Motor neuron (in vitro differentiated cells): ENCODE results near the gene PATL1. TPM values are rescaled to one million over a fixed set of nuclear protein-coding genes. Genes with fewer than 3 reads are reported as not detected.
"Not testable (repeated sequence)": the region's sequence is repeated elsewhere in the genome, so short reads cannot be mapped to it uniquely, and the experiment has no call there.

ENCODE experiments used
- ATAC-seq, 8 experiments: fragments of 200-7000 bp; cut with Tn5 transposase; replicated peaks in 6 of 8; 2 replicates each; pipeline ENCODE4 v1.8.0; 2021; ENCODE audit warnings: mild to moderate bottlenecking in 8 of 8, moderate library complexity in 8 of 8
- H3K27ac ChIP-seq, 2 donors: fragments of 250-450 bp; sonication (Bioruptor Pico); 2 replicates each; pipeline ENCODE4 v1.9.0; 2021; ENCODE audit warnings: antibody characterized with exemption in 2 of 2, mild to moderate bottlenecking in 2 of 2, moderate library complexity in 1 of 2
- H3K4me1 ChIP-seq, 2 donors: fragments of 250-450 bp; sonication (Bioruptor Pico); replicated peaks in 1 of 2; 2 replicates each; pipeline ENCODE4 v1.6.1; 2021; ENCODE audit warnings: antibody characterized with exemption in 2 of 2, mild to moderate bottlenecking in 2 of 2, moderate library complexity in 1 of 2
- H3K4me3 ChIP-seq, 5 donors: fragments of 250-450 bp; sonication (Bioruptor Pico); 2 replicates each; pipeline ENCODE4 v1.9.0; 2021; ENCODE audit warnings: antibody characterized with exemption in 5 of 5, mild to moderate bottlenecking in 5 of 5, moderate library complexity in 4 of 5
- WGBS, 10 experiments: fragments of 450-650 bp; shearing (Covaris generic); methylation state at CpG; one replicate each; pipeline ENCODE4 v1.0.0; 2022; 5-methylcytosine and 5-hydroxymethylcytosine counted together
- in situ Hi-C, 9 experiments: fragments of 400-800 bp; cut with MboI; loops; one replicate each; pipeline ENCODE4 v1.15.0; 2021; ENCODE audit warnings: low sequenced_read_pairs in 9 of 9, low pct_unique_long_range_greater_than_20kb in 2 of 9; ENCODE audit not compliant: unreplicated experiment in 9 of 9
- total RNA-seq, 8 experiments: library from RNA; unstranded; fragments of 300-600 nt; gene quantifications; 2 replicates each; pipeline versions ENCODE4 v1.2.3 to v1.2.4, GENCODE V29; 2022

PATL1 gene
- total RNA-seq, 8 experiments from 2014 or later = 8.4 to 26.2 (median 14.1) TPM

DNA sequence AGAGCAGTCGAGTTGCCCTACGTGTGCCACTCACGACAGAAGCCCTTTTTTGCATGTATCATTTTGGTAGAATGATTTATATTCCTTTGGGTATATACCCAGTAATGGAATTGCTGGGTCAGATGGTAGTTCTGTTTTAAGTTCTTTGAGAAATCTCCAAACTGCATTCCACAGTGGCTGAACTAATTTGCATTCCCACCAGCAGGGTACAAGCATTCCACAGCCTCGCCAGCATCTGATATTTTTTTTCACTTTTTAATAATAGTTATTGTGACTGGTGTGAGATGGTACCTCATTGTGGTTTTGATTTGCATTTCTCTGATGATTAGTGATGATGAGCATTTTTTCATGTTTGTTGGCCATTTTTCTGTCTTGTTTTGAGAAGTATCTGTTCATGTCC is 41.9 kb downstream of the PATL1 start:
- ATAC-seq, H3K27ac ChIP-seq, in situ Hi-C loops, H3K4me1 ChIP-seq, H3K4me3 ChIP-seq: not testable (repeated sequence)
- WGBS, 10 experiments = 0 to 100% (median 86%) methylated on average over 1 to 4 of the region's 4 CpGs; no CpG with 5 or more reads in 5 of the 10 experiments

DNA sequence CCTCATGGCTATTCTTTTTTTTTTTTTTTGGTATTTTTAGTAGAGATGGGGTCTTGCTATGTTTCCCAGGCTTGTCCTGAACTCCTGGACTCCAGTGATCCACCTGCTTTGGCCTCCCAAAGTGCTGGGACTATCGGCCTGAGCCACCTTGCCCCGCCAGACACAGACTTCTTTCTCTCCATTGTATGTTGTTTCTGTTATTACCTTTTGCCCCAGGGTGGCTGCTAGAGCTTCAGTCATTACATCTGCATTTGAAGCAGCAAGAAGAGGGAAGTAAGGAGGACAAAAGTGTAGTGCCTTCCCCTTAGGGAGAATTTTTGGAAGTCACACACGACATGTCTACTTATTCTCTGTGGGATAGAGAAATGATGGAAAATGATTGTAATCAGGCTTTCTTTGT is 43.1 kb downstream of the PATL1 start:
- ATAC-seq = no peak
- in situ Hi-C loops = no loop called here
- H3K4me3 ChIP-seq = no peak overlapping the region
- no peaks in the 10 kb centered on the region for H3K4me1 ChIP-seq
- 0 to 100% (median 67%) methylated on average over 1 to 2 of the region's 3 CpGs for WGBS, 10 experiments
- no peak overlapping the region for H3K27ac ChIP-seq

GRCh38 chr11:59617876-59618275 is 51.0 kb downstream of the PATL1 start:
- H3K4me1 ChIP-seq = peaks cover 15 to 21% of the 10 kb centered on the region in 2 donors
- H3K27ac ChIP-seq = peak overlapping the region in 1 of 2 donors; percentile 96
- in situ Hi-C loops = no loop called here
- 20 to 100% (median 80%) methylated on average over 1 of the region's 1 CpG for WGBS, 10 experiments
- ATAC-seq = no peak
- no peak overlapping the region for H3K4me3 ChIP-seq

DNA sequence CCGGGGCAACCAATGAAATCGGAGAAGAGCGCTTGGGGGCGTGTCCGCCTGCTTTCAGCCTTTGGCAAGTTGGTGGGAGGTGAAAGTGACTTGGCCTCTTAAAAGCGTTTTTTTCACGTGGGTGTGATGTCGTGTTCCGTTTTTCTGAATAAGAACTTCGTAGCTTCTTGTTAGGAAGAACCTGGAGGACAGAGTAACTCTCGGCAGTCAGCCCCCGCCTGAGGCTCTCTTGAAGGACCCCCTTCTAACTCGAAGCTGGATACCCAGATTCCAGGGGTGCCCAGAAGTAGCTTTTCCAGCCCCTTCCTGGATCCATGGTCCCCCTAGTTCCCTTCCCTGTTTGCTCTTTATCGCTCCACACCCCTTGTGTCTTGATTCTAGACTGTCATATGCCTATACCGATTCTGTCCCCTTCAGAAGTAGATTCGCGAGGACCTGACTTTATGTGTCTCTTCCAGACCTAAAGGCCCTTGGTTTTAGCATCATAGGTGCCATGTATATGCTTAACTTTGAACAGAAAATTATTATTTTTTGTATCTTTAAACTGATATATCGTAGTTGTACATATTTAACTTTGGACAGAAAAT is 52.3 kb downstream of the PATL1 start:
- peak in 1 of 8 experiments; percentile 0 for ATAC-seq
- H3K4me3 ChIP-seq = peak overlapping the region; percentile 36 to 43 (median 38)
- 0 to 67% (median 16%) methylated on average over 1 to 11 of the region's 18 CpGs; no CpG with 5 or more reads in 1 of the 10 experiments for WGBS, 10 experiments
- H3K27ac ChIP-seq = peak overlapping the region; percentile 90 to 96
- in situ Hi-C loops = no loop called here
- peaks cover 15 to 34% of the 10 kb centered on the region in 2 donors for H3K4me1 ChIP-seq

DNA sequence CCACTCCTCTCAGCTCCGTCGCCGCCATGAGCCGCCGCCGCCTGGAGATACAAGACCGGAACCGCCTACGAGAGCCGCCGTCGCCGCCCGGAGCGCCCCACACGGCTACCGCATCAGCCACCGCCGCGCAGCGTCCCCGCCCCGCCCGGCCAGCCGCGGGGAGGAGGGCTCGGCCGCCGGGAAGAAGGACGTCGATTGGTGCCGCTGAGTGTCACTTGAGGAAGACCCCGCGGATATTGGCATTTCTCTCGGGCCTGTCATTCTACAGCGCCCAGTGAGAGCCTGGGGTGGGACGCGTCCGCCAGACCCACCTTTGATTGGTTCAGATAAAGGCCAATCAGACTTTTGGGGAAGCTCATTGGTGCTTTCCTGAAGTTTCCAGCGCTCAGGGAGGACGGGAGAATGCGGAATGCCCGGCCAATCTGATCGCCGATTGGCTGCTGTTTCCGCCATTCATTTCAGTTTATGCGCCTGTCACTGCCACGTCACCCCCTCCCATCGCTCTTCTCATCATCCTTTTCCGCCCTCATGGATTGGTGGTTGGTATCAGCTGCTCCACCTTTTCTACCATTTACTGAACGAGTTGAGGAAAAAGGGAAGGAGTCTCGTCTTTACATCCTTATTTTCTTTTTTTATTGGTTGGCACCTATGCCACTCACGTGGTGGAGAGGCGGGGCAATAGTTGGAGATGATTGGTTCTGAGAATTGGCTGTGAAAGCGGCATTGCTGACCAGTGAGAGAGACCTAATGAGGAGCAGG is 53.0 kb downstream of the PATL1 start, which contains the start of gene OSBP:
Gene OSBP, minus strand, starts transcription at position 138 of the 759 bp plus-strand sequence. Its CDS starts 110 bp downstream, at position 28.
- peak within 1 kb of the TSS; percentile 61 to 95 (median 81) for H3K4me3 ChIP-seq
- peaks cover 15 to 35% of the 10 kb centered on the region in 2 donors for H3K4me1 ChIP-seq
- H3K27ac ChIP-seq = peak within 1 kb of the TSS; percentile 95 to 99
- in situ Hi-C loops = no loop called here
- WGBS, 10 experiments = 0 to 2% (median 0%) methylated on average over 3 to 13 of the region's 55 CpGs; no CpG with 5 or more reads in 3 of the 10 experiments
- peak; percentile 80 to 89 (median 88) for ATAC-seq

- WGBS, 10 experiments = 0 to 8% (median 0%) methylated on average over 2 to 5 of the region's 51 CpGs; no CpG with 5 or more reads in 7 of the 10 experiments
- ATAC-seq = no peak
- in situ Hi-C loops = no loop called here
- peak overlapping the region; percentile 95 to 99 for H3K27ac ChIP-seq
- peaks cover 15 to 35% of the 10 kb centered on the region in 2 donors for H3K4me1 ChIP-seq
- H3K4me3 ChIP-seq = peak overlapping the region; percentile 61 to 95 (median 81)
Measured at GRCh38 chr11:59615120-59615636, 53.7 kb downstream of the PATL1 start.

DNA sequence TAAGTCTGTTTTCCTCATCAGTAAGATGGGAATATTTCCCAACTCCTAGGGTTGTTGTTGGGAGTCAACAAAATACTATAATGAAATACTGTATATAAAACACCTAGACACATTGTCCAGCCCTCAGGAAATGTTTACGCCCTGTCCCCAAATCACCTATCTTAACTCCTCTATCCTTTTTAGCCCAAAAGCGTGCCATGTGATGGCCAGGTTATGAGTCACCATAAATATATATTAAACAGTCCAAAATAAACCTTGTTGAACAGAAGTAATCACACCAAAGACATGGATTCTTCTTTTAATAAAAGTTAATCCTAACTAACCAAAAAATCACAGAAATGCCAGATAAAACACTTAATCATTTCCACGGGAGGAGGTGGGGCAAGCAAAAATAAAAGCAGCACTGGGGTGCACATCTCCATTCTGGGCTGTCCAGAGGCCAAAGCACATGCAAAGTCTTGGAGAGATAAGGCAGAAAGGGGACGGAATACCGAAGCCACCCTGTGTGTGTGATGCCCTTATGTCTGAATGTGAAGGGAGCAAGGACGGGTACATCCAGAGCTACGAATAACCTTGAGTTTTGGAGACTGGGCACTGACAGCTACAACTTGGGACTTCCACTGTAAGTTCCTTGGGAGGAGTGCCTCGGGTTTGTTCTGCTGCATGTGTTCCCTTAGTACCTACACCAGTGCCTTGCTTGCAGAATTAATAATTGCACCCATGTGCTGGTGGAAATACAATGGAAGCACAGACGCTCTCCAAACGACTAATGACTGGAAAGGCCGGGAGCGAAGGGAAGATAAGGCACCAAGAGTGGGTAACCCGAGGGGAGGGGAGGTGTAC is 54.3 kb downstream of the PATL1 start:
- no peak for ATAC-seq
- in situ Hi-C loops = no loop called here
- Histone ChIP-seq H3K27ac (peak overlapping the region; percentile 95 to 99), H3K4me3 (peak overlapping the region; percentile 61 to 95 (median 81)), H3K4me1 (peaks cover 15 to 35% of the 10 kb centered on the region in 2 donors)
- 0 to 100% (median 22%) methylated on average over 1 to 12 of the region's 13 CpGs for WGBS, 10 experiments

DNA sequence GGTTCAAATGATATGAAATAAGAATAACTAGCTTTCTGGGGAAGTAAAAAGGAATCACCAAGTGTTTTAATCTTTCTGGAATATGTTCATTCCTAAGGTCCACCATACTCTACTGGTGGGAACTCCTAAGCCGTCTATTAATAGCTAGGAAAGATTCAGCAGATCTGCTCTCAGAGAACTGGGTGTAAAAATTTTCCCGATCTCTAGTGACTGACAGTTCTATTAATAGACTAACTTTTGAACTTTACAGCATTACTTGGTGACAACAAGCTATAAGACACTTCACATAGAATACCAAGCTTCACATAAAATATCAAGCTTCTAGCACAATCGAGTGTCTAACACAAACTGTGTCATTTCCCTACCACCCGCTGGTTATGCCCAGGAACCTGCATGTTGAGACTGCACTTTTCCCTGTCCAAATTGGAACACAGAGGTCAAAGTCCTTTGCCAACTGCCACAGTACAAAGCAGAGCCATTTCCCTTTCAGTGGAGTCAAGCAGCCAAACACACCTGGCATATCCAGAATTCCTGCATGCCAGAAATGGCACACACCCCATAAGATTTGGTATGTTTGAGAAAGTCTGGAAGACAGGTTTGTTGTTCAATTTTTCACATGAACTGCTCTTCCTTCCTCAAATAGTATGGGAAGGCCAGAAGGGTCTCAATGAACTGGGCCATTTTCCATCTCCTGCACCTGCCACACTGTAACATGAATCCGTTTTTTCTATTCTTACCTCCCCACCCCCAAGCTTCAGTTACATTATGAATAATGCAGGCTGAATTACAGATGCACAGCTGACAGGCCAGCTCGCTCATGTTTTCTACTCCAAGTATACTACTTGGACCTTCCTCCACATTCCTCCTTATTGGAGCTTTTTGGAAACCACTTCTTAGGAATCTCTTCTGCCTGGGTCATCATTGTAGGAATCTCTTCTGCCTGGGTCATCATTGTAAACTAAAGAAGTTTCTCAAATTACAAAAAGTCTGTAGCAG is 57.0 kb downstream of the PATL1 start:
- no peak overlapping the region for H3K27ac ChIP-seq
- ATAC-seq = no peak

GRCh38 chr11:59610289-59610688 is 58.5 kb downstream of the PATL1 start:
- in situ Hi-C loops = no loop called here
- 86 to 100% (median 95%) methylated on average over 1 to 7 of the region's 7 CpGs for WGBS, 10 experiments

More for the DNA sequence above, 57.0 kb downstream of the PATL1 start:
- 8 to 92% (median 84%) methylated on average over 2 to 5 of the region's 6 CpGs for WGBS, 10 experiments
- Histone ChIP-seq H3K4me1 (peaks cover 5 to 28% of the 10 kb centered on the region in 2 donors), H3K4me3 (no peak overlapping the region)
- in situ Hi-C loops = no loop called here

GRCh38 chr11:59607703-59608454 is 61.0 kb downstream of the PATL1 start:
- Histone ChIP-seq H3K4me1 (peaks cover 0 to 14% of the 10 kb centered on the region in 2 donors), H3K27ac (no peak overlapping the region), H3K4me3 (no peak overlapping the region)
- no peak for ATAC-seq
- in situ Hi-C loops = no loop called here
- WGBS, 10 experiments = 88 to 100% (median 94%) methylated on average over 2 to 6 of the region's 6 CpGs

More at GRCh38 chr11:59610289-59610688, 58.5 kb downstream of the PATL1 start:
- Histone ChIP-seq H3K4me1 (peaks cover 5 to 27% of the 10 kb centered on the region in 2 donors), H3K27ac (no peak overlapping the region), H3K4me3 (no peak overlapping the region)
- ATAC-seq = no peak

DNA sequence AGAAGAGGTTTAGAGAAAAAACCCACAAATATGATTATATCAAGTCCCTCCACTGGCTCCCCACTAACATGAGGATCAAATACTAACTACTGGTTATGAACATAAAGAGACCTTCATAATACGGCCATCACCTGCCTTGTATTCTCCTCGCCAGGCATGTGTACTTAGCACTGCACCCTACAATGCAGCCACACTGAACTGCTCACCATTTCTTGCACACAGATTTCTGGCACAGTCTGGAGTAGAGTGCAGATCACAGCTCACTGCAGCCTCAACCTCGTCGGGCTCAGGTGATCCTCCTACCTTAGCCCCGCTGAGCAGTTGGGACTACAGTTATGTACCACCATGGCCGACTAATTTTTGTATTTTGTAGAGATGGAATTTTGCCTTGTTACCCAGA is 66.4 kb downstream of the PATL1 start:
- Histone ChIP-seq H3K27ac (no peak overlapping the region), H3K4me3 (no peak overlapping the region), H3K4me1 (no peaks in the 10 kb centered on the region)
- 91 to 100% (median 100%) methylated on average over 1 to 6 of the region's 6 CpGs; no CpG with 5 or more reads in 1 of the 10 experiments for WGBS, 10 experiments
- no peak for ATAC-seq
- in situ Hi-C loops = no loop called here
